Upper lobe of left lung (tissue), 6 donors: ENCODE results near the gene RPS3. TPM values are rescaled to one million over a fixed set of nuclear protein-coding genes. Genes with fewer than 3 reads are reported as not detected.

Experiments
- ATAC-seq, 2 donors: fragments of 200-7000 bp; cut with Tn5 transposase; one replicate each; pipeline ENCODE4 v1.9.1; 2022; ENCODE audit warnings: mild to moderate bottlenecking in 2 of 2, moderate library complexity in 2 of 2; ENCODE audit not compliant: low FRiP score in 2 of 2
- DNase-seq, 2 donors: peaks; one replicate each; pipeline ENCODE4 v3.0.0-alpha.2; 2019 to 2020
- H3K27ac ChIP-seq, 4 donors: fragments of 200-600 bp; sonication (generic); one replicate each; pipeline ENCODE4 v1.5.1; 2016 to 2019
- H3K27me3 ChIP-seq, 4 donors: fragments of 200-600 bp; sonication (generic); one replicate each; pipeline ENCODE4 v1.5.1; 2017 to 2019
- H3K36me3 ChIP-seq, 4 donors: fragments of 200-600 bp; sonication (generic); one replicate each; pipeline ENCODE4 v1.5.1; 2016 to 2019
- H3K4me1 ChIP-seq, 4 donors: fragments of 200-600 bp; sonication (generic); one replicate each; pipeline ENCODE4 v1.5.1; 2018 to 2019
- H3K4me3 ChIP-seq, 4 donors: fragments of 200-600 bp; sonication (generic); one replicate each; pipeline ENCODE4 v1.5.1; 2017 to 2019; ENCODE audit warnings: mild to moderate bottlenecking in 2 of 4, moderate library complexity in 1 of 4
- H3K9me3 ChIP-seq, 4 donors: fragments of 200-600 bp; sonication (generic); one replicate each; pipeline ENCODE4 v1.5.1; 2018 to 2019
- CTCF ChIP-seq, 6 experiments: fragments of 450-650 bp in 4 of 6; fragments of 200-600 bp in 2 of 6; sonication (generic) in 2 of 6; IDR thresholded peaks; one replicate each; pipeline ENCODE4 v1.5.1; 2016 to 2019; ENCODE audit warnings: antibody characterized with exemption in 6 of 6
- EP300 ChIP-seq, 4 donors: sonication (generic); formaldehyde crosslinking; IDR thresholded peaks; one replicate each; pipeline ENCODE4 v1.5.1; 2017; ENCODE audit warnings: antibody characterized with exemption in 4 of 4, control low read depth in 2 of 4
- POLR2A ChIP-seq, 4 donors: fragments of 450-650 bp; IDR thresholded peaks; one replicate each; pipeline ENCODE4 v1.5.1; 2016 to 2017; ENCODE audit warnings: antibody characterized with exemption in 4 of 4, mild to moderate bottlenecking in 2 of 4
- POLR2AphosphoS5 ChIP-seq, 2 donors: sonication (generic); formaldehyde crosslinking; IDR thresholded peaks; one replicate each; pipeline ENCODE4 v1.5.1; 2017; ENCODE audit warnings: antibody characterized with exemption in 2 of 2
- WGBS, 2 donors: methylation state at CpG; one replicate each; pipeline ENCODE4 v1.1.5; 2017 to 2018; 5-methylcytosine and 5-hydroxymethylcytosine counted together
- total RNA-seq, 6 donors: library from RNA; depleted of rRNA in 4 of 6; stranded (reverse); fragments of >200 nt in 4 of 6; gene quantifications; one replicate each; pipeline versions ENCODE4 v1.1.0 to v1.2.1, GENCODE V29; 2016 to 2021
- donor health status: DM: no; HTN: no; CAD: no; lungs with moderate emphysema.
- donor health status: DM: no; HTN: yes; CAD: no; lungs with severe emphysema.

The RPS3 gene
- total RNA-seq, 6 donors from 2014 or later: 474 to 2,141 (median 1,268) TPM

- H3K9me3 ChIP-seq: no peaks in the 10 kb centered on the region
- no peak for ATAC-seq
- no peaks in the 10 kb centered on the region for H3K27me3 ChIP-seq
- peaks cover 42 to 68% (median 60%) of the 10 kb centered on the region in 4 donors for H3K4me1 ChIP-seq
- DNase-seq: peak in 1 of 2 donors; percentile 74
- H3K27ac ChIP-seq: peak within 1 kb of the TSS; percentile 95 to 97 (median 96)
- 0% methylated on average over 10 of the region's 38 CpGs; no CpG with 5 or more reads in 1 of the 2 donors for WGBS, 2 donors
- H3K4me3 ChIP-seq: peak within 1 kb of the TSS; percentile 83 to 93 (median 88)
- H3K36me3 ChIP-seq: no peaks in the 10 kb centered on the region
- TF ChIP-seq POLR2A (IDR thresholded peaks at IDR 0.05) (peak in 2 of 4 donors; percentile 39 to 69), POLR2AphosphoS5 (IDR thresholded peaks at IDR 0.05) (peak in 1 of 2 donors; percentile 7), CTCF (IDR thresholded peaks at IDR 0.05) (peak in 4 of 6 experiments; percentile 3 to 18 (median 12)), EP300 (IDR thresholded peaks at IDR 0.05) (no peak)
Observed at GRCh38 chr11:75351541-75351790, 47.9 kb upstream of the RPS3 start, which contains the start of gene ARRB1. Gene ARRB1, minus strand, starts transcription at chr11:75351661. Its CDS starts 54 bp downstream, at chr11:75351607.

DNA sequence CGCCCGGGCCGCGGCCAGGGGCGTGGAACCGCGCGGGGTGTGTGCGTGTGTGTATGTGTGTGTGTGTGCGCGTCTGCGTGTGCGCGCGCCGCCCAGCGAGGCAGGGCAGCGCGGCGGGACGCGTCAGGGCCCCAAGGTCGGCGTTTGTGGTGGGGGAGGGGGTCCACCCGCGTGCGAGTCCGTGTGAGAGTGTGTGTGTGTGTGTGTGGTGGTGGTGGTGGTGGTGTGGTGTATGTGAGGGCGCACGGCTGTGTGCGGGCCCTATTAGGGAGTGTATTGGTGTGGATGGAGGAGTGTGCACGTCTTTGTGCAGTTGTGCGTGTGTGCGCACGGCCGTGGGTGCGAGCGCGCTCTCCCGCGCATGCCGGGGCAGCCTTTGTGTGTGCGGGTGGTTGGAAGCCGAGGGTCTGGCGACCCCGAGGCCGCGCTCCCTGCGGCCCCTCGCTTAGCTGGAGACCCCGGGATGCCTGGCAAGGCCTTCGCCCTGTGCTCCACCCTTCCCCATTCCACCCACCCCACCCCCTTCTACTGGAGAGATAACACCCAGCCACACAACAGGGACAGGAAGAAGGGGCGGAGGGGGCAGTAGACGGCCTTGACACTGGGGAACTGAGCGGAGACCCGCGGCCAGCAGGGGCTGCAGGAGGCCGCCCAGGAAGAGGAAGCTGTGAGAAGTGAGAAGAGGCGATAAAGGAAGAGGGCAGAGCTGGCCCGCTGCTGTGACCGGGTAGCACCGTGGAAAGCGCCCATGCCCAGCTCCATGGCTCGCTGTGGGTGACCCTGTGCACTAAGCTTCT is 47.3 kb upstream of the RPS3 start:
- no peaks in the 10 kb centered on the region for H3K36me3 ChIP-seq
- DNase-seq (peak; percentile 86 to 95), ATAC-seq (peak; percentile 86)
- peak overlapping the region; percentile 95 to 97 (median 96) for H3K27ac ChIP-seq
- 1% methylated on average over 30 to 51 of the region's 64 CpGs for WGBS, 2 donors
- peak in 4 of 6 experiments; percentile 19 to 49 (median 32) for TF ChIP-seq CTCF (IDR thresholded peaks at IDR 0.05)
- peak in 1 of 4 donors; percentile 26 for TF ChIP-seq EP300 (IDR thresholded peaks at IDR 0.05)
- TF ChIP-seq POLR2AphosphoS5 (IDR thresholded peaks at IDR 0.05): peak in 1 of 2 donors; percentile 72
- TF ChIP-seq POLR2A (IDR thresholded peaks at IDR 0.05): peak in 1 of 4 donors; percentile 67
- no peaks in the 10 kb centered on the region for H3K9me3 ChIP-seq
- H3K4me1 ChIP-seq: peaks cover 40 to 66% (median 55%) of the 10 kb centered on the region in 4 donors
- no peaks in the 10 kb centered on the region for H3K27me3 ChIP-seq
- peak overlapping the region; percentile 32 to 93 (median 86) for H3K4me3 ChIP-seq

DNA sequence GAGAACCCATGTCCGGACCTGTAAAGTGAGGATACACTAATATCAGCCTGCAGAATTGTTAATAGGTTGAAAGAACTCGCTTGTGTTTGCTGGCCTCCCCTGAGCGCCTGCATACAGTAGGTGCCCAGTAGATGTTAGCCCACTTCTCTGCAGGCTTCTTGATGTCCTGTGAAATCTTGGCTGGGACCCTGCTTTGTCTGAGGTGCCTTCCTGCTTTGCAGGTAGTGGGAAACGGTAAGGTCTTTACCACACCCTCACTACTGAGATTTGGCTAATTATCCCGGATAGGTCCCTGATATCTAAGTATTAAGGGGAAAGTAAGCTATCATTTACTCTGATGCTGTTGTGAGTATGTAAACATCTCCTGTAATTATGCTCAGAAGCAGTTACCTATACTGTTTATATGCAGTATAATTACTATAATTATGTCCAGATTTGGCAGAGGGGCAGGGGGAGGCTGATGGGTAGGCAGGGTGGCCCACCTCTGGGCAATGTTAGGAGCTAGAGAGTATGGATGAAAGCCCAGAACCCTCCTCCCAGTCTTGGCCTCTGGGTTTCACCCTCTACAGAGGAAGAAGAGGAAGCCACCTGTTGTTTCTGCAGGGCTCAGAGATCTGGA is 46.6 kb upstream of the RPS3 start:
- Histone ChIP-seq H3K4me1 (peaks cover 37 to 59% (median 48%) of the 10 kb centered on the region in 4 donors), H3K27ac (peak overlapping the region; percentile 95 to 97 (median 96)), H3K27me3 (no peaks in the 10 kb centered on the region), H3K9me3 (no peaks in the 10 kb centered on the region), H3K36me3 (no peaks in the 10 kb centered on the region), H3K4me3 (peak overlapping the region in 3 of 4 donors; percentile 83 to 93 (median 88))
- DNase-seq: no peak
- TF ChIP-seq POLR2A (IDR thresholded peaks at IDR 0.05) (no peak), CTCF (IDR thresholded peaks at IDR 0.05) (no peak), POLR2AphosphoS5 (IDR thresholded peaks at IDR 0.05) (no peak), EP300 (IDR thresholded peaks at IDR 0.05) (no peak)
- WGBS, 2 donors: 10 to 25% methylated on average over 2 to 5 of the region's 5 CpGs
- ATAC-seq: no peak

DNA sequence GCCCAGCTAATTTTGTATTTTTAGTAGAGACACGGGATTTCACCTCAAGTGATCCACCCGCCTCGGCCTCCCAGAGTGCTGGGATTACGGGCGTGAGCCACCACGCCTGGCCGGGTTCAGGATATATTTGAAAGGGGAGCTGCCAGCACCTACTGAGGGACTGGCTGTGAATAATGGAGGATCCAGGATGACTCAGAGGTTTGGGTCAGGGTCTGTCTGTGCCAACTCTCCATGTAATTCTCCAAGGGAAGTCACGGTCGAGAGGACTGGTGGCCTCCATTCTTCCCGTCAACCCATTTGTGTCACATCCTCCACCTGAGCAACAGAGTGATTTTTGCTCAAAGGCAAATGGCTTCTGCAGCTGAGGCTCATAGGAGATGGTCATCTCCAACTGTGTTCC is 44.3 kb upstream of the RPS3 start:
- 92% methylated on average over 10 of the region's 10 CpGs for WGBS, 2 donors
- no peak for ATAC-seq

More for the DNA sequence above, 44.3 kb upstream of the RPS3 start:
- no peak for TF ChIP-seq POLR2A (IDR thresholded peaks at IDR 0.05)
- TF ChIP-seq EP300 (IDR thresholded peaks at IDR 0.05): no peak
- no peak for TF ChIP-seq CTCF (IDR thresholded peaks at IDR 0.05)
- TF ChIP-seq POLR2AphosphoS5 (IDR thresholded peaks at IDR 0.05): no peak
- H3K36me3 ChIP-seq: no peaks in the 10 kb centered on the region
- peaks cover 19 to 36% (median 25%) of the 10 kb centered on the region in 4 donors for H3K4me1 ChIP-seq
- H3K27me3 ChIP-seq: no peaks in the 10 kb centered on the region
- H3K27ac ChIP-seq: peak overlapping the region in 1 of 4 donors; percentile 49
- no peak overlapping the region for H3K4me3 ChIP-seq
- DNase-seq: no peak
- no peaks in the 10 kb centered on the region for H3K9me3 ChIP-seq
